ENCODE data around the gene ROPN1B. TPM values are rescaled to one million over a fixed set of nuclear protein-coding genes. Genes with fewer than 3 reads are reported as not detected.
"Not testable (repeated sequence)": the region's sequence is repeated elsewhere in the genome, so short reads cannot be mapped to it uniquely, and the experiment has no call there.

The ROPN1B gene
- total RNA-seq, 1 donor from 2014 or later, result 4.6 TPM

- DNase-seq; ATAC-seq (ENCODE audit: poor library complexity); intact Hi-C loops (cut with DNase I): not testable (repeated sequence)
Observed at GRCh38 chr3:125951176-125951575, 17.8 kb upstream of the ROPN1B start.

DNA sequence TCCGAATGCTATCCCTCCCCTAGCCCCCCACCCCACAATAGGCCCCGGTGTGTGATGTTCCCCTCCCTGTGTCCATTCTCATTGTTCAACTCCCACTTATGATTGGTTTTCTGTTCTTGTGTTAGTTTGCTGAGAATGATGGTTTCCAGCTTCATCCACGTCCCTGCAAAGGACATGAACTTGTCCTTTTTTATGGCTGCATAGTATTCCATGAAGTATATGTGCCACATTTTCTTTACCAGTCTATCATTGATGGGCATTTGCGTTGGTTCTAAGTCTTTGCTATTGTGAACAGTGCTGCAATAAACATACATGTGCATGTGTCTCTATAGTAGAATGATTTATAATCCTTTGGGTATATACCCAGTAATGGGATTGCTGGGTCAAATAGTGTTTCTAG lies 12.0 kb upstream of the ROPN1B start:
- ATAC-seq (ENCODE audit: poor library complexity); intact Hi-C loops (cut with DNase I); DNase-seq: not testable (repeated sequence)

GRCh38 chr3:125957674-125958510 lies 11.1 kb upstream of the ROPN1B start:
- peak; percentile 76 for ATAC-seq (ENCODE audit: poor library complexity)
- intact Hi-C loops (cut with DNase I), result no loop called here
- DNase-seq, result peak; percentile 42

- DNase-seq, result peak; percentile 38
- intact Hi-C loops (cut with DNase I), result no loop called here
- ATAC-seq (ENCODE audit: poor library complexity), result peak; percentile 34
Observed at GRCh38 chr3:125958511-125959316, 10.3 kb upstream of the ROPN1B start.

GRCh38 chr3:125959317-125960065 lies 9.5 kb upstream of the ROPN1B start:
- intact Hi-C loops (cut with DNase I), result no loop called here
- ATAC-seq (ENCODE audit: poor library complexity) (peak; percentile 14), DNase-seq (peak; percentile 42)

- ATAC-seq (ENCODE audit: poor library complexity), result no peak
- no peak for DNase-seq
- intact Hi-C loops (cut with DNase I), result no loop called here
Observed at GRCh38 chr3:125960066-125960424, 8.9 kb upstream of the ROPN1B start.

DNA sequence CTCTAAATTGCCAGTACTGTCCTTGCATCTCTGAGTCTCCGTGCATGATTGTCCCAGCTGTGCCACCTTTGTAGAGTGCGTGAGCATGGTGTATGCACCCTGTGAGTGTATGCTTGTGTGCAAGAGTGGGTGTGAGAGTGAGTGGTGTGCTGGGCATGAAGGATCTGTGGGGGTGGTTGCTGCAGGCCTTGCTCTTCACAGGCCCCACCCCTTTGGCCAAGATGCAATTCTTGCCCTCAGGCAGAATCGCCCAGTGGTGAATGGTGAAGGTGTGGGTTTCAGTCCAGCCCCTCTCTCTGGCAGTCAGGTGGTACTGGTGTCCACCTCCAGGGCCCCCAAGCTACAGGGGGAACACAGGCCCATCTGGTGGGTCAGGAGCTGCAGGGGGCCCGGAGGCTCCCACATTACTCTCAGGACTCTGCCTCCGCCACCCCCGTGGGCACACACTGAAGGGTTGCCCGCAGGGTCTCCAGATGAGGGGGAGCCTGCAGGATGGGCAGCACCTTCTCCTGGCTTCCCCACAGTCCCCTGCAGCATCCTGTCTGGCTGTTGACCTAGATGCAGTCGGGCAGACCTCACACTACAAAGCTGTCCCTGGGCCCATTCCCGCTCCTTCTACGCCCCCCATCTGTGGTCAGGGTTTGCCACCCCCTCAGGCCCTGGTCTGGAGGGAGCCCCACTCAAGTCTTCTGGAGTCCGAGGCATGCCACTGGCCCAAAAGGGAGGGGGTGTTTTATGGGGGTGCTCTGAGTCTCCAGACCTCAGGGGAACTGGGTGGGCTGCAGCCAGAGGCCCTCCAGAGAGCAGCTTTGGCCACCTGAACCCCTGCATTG lies 8.3 kb upstream of the ROPN1B start:
- intact Hi-C loops (cut with DNase I), result no loop called here
- ATAC-seq (ENCODE audit: poor library complexity) (no peak), DNase-seq (no peak)

GRCh38 chr3:125961289-125961589 lies 7.7 kb upstream of the ROPN1B start:
- ATAC-seq (ENCODE audit: poor library complexity) (no peak), DNase-seq (no peak)
- intact Hi-C loops (cut with DNase I), result no loop called here

DNA sequence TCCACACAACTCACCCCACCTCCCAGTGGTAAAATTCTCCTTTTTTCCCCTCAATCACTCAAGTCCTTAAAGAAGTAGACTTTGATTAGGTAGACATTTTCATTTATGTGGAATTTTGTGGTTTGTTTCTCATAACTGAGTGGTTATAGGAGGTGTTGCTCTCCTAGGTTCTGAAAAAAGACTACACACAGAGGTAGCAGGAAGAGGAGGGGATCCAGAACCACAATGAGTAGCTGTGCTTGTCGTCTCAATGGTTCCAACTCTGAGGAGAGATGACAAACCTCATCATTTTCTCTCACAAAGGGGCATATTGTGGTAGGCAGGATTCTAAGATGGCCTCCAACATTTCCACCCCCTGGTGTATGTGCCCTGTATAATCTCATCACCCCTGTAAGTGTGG lies 5.1 kb upstream of the ROPN1B start:
- ATAC-seq (ENCODE audit: poor library complexity); DNase-seq; intact Hi-C loops (cut with DNase I): not testable (repeated sequence)

DNA sequence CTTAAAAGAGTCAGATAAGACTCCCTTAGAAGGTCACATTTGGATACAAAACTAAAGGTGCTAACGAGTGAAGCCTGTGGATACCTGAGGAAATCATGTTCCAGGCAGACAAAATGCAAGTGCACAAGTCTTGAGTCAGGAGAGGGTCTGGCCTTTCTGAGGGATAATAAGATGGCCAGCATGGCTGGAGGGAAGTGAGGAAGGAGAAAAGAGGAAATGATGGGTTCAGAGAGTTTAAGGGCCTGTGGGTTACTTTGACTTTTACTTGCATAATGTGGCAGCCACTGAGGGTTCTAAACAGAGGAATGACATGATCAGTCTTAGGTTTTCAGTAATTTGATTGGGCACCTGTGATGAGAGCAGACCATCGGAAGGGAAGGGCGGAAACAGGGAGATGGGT lies 3.5 kb upstream of the ROPN1B start:
- intact Hi-C loops (cut with DNase I), result no loop called here
- no peak for ATAC-seq (ENCODE audit: poor library complexity)
- no peak for DNase-seq

DNA sequence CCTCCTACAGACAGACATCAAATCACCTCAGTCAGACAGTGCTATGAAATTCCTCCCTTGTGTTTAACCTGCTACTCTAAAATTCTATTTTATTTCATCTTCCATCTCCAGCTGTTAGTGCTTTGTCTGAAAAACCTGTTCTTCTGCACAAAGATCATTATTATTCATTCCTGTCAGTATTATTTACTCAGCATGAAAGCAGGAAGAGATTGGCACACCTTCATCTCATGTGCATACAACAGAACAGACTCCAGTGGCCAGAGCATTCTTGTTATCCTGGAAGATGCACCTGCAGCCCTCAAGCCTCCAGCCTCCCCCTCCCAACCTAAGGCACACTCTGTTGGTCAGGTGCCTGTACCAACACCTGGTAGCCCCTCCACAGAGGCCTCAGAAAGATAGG lies 1.8 kb upstream of the ROPN1B start:
- intact Hi-C loops (cut with DNase I), result no loop called here
- ATAC-seq (ENCODE audit: poor library complexity) (no peak), DNase-seq (no peak)

DNA sequence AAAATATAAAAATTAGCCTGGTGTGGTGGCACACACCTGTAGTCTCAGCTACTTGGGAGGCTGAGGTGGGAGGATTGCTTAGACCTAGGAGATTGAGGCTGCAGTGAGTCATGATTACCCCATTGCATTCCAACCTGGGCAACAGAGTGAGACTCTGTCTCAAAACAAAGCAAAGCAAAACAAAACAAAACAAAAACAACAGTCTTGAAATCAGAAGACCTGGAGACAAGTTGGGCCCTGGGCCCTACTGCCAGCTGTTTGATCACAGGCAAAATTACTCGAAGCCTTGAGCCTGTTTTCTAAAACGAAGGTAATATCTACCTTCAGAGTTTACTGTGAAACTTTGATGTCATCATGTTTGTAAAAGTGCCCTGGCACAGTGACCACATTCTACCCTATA lies 857 bp upstream of the ROPN1B start:
- DNase-seq; ATAC-seq (ENCODE audit: poor library complexity); intact Hi-C loops (cut with DNase I): not testable (repeated sequence)

GRCh38 chr3:125971997-125972944 lies 3.3 kb downstream of the ROPN1B start:
- peak; percentile 74 for ATAC-seq (ENCODE audit: poor library complexity)
- intact Hi-C loops (cut with DNase I), result loop anchor here (10.0 kb wide), 1 partner anchor 113 kb away; the partner anchor contains the start of gene SLC41A3
- peak; percentile 43 for DNase-seq

DNA sequence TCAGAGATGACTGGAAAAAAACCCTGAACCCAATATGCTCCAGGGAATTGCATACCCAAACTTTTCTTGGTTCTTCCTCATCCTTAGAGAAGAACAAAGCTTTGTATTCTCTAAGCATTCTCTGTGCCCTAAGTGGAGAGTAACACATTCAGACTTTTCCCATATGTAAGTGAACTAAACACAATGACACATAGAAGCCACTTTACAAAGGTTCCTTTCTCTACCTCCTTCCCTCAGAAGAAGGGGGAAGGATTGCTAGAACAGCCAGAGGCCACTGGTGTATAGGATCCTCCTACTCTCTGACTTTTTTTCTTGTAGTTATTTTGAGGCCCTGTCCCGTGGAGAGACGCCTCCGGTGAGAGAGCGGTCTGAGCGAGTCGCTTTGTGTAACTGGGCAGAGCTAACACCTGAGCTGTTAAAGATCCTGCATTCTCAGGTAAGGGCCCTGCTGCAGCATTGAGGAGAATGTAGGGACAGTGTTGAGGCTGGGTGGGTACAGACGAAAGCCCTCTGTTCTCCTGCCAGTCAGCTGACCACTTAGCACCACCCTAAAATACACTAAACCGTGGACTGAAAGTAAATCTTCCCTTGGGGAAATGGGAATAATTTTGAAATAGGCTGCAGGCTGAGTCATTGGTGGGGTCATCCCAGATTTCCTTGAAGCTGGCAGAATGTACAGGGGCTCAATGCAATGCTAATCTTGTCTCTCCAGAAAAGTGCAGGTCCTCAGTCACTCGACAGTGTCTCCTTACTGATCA lies 6.4 kb downstream of the ROPN1B start:
- not testable (repeated sequence) for DNase-seq
- ATAC-seq (ENCODE audit: poor library complexity), result peak; percentile 42
- intact Hi-C loops (cut with DNase I), result loop anchor here (10.0 kb wide), 1 partner anchor 109 kb away; the partner anchor contains the start of gene SLC41A3

- intact Hi-C loops (cut with DNase I), result loop anchor here (10.0 kb wide), 1 partner anchor 109 kb away; the partner anchor contains the start of gene SLC41A3
- not testable (repeated sequence) for DNase-seq; ATAC-seq (ENCODE audit: poor library complexity)
Observed at GRCh38 chr3:125976003-125976390, 7.0 kb downstream of the ROPN1B start.

- intact Hi-C loops (cut with DNase I), result loop anchor here (10.0 kb wide), 1 partner anchor 108 kb away; the partner anchor contains the start of gene SLC41A3
- DNase-seq, result not testable (repeated sequence)
- peak; percentile 51 for ATAC-seq (ENCODE audit: poor library complexity)
Observed at GRCh38 chr3:125977104-125977503, 8.1 kb downstream of the ROPN1B start.
